MM.1S (cell line): ENCODE measurements around the gene SARS1.

Source experiments
- DNase-seq: peaks from one replicate; pipeline ENCODE4 v3.0.0-alpha.2; 2015
- H2AFZ ChIP-seq: fragments of 300-600 bp; sonication (generic); 2 replicates; pipeline ENCODE4 v1.6.0; 2016; ENCODE audit warnings: antibody characterized with exemption, low read length
- H3F3A ChIP-seq: fragments of 300-600 bp; sonication (generic); 2 replicates; pipeline ENCODE4 v1.6.1; 2016; ENCODE audit warnings: mild to moderate bottlenecking, antibody characterized with exemption, low read length, moderate library complexity, mixed read lengths; ENCODE audit not compliant: insufficient read depth
- H3K27ac ChIP-seq: fragments of 300-600 bp; sonication (generic); 2 replicates; pipeline ENCODE4 v1.5.1; 2016; ENCODE audit warnings: mild to moderate bottlenecking, low read length
- H3K27me3 ChIP-seq: fragments of 300-600 bp; sonication (generic); replicated peaks from 2 replicates; pipeline ENCODE4 v1.6.0; 2016; ENCODE audit warnings: low read length; ENCODE audit not compliant: insufficient read depth
- H3K36me3 ChIP-seq: fragments of 300-600 bp; sonication (generic); replicated peaks from 2 replicates; pipeline ENCODE4 v1.6.1; 2016; ENCODE audit warnings: mild to moderate bottlenecking, low read length, mixed read lengths; ENCODE audit not compliant: insufficient read depth
- H3K4me1 ChIP-seq: fragments of 300-600 bp; sonication (generic); 2 replicates; pipeline ENCODE4 v1.6.1; 2016; ENCODE audit warnings: low read length, mixed read lengths
- H3K4me2 ChIP-seq: fragments of 300-600 bp; sonication (generic); 2 replicates; pipeline ENCODE4 v1.6.0; 2016; ENCODE audit warnings: low read depth, low read length
- H3K4me3 ChIP-seq: fragments of 300-600 bp; sonication (generic); 2 replicates; pipeline ENCODE4 v1.5.1; 2016; ENCODE audit warnings: low read length, mixed read lengths
- H3K79me2 ChIP-seq: fragments of 300-600 bp; sonication (generic); 2 replicates; pipeline ENCODE4 v1.6.1; 2016; ENCODE audit warnings: mixed run types, low read length, mixed read lengths
- H3K9ac ChIP-seq: fragments of 300-600 bp; sonication (generic); 2 replicates; pipeline ENCODE4 v1.6.1; 2016; ENCODE audit warnings: low read length, mixed read lengths
- H3K9me2 ChIP-seq: fragments of 300-600 bp; sonication (generic); replicated peaks from 2 replicates; pipeline ENCODE4 v1.6.1; 2016; ENCODE audit warnings: mild to moderate bottlenecking, low read length, mixed read lengths; ENCODE audit not compliant: insufficient read depth
- H3K9me3 ChIP-seq: fragments of 300-600 bp; sonication (generic); replicated peaks from 2 replicates; pipeline ENCODE4 v1.6.1; 2016; ENCODE audit warnings: mild to moderate bottlenecking, low read length, mixed read lengths; ENCODE audit not compliant: insufficient read depth
- H4K20me1 ChIP-seq: fragments of 300-600 bp; sonication (generic); 2 replicates; pipeline ENCODE4 v1.6.1; 2016; ENCODE audit warnings: mild to moderate bottlenecking, low read length, moderate library complexity, mixed read lengths; ENCODE audit not compliant: insufficient read depth
- CTCF ChIP-seq: fragments of 300-600 bp; sonication (generic); IDR thresholded peaks from 2 replicates; pipeline ENCODE4 v1.5.1; 2016; ENCODE audit warnings: antibody characterized with exemption, low read length, mixed read lengths
- EZH2 ChIP-seq: fragments of 300-600 bp; sonication (generic); optimal IDR thresholded peaks from 2 replicates; pipeline ENCODE3; 2017; ENCODE audit warnings: low read depth, mild to moderate bottlenecking, antibody characterized with exemption, low read length, mixed read lengths
- EZH2phosphoT487 ChIP-seq: fragments of 300-600 bp; sonication (generic); IDR thresholded peaks from 2 replicates; pipeline ENCODE4 v1.6.1; 2018; ENCODE audit warnings: antibody characterized with exemption, low read length

The SARS1 gene

GRCh38 chr1:109253803-109254620 lies 40.3 kb downstream of the SARS1 start:
- Histone ChIP-seq H3K4me2 (no peak overlapping the region), H3K27ac (no peak overlapping the region), H3K27me3 (no peaks in the 10 kb centered on the region), H3K4me1 (no peaks in the 10 kb centered on the region), H3K4me3 (no peak overlapping the region), H3K9ac (no peak overlapping the region), H2AFZ (no peak overlapping the region), H3K36me3 (no peaks in the 10 kb centered on the region), H3K79me2 (no peaks in the 10 kb centered on the region), H3K9me3 (no peaks in the 10 kb centered on the region), H3K9me2 (no peaks in the 10 kb centered on the region), H4K20me1 (no peaks in the 10 kb centered on the region), H3F3A (no peaks in the 10 kb centered on the region)
- no peak for DNase-seq
- no peak for TF ChIP-seq CTCF
- no peak for TF ChIP-seq EZH2phosphoT487
- TF ChIP-seq EZH2 = no peak

GRCh38 chr1:109254621-109255096 lies 40.9 kb downstream of the SARS1 start:
- no peak overlapping the region for H3K4me3 ChIP-seq
- no peak overlapping the region for H3K27ac ChIP-seq
- TF ChIP-seq EZH2phosphoT487 = no peak
- TF ChIP-seq CTCF = no peak
- no peak for TF ChIP-seq EZH2
- DNase-seq = no peak
- no peaks in the 10 kb centered on the region for H3K36me3 ChIP-seq
- H3K9me3 ChIP-seq = no peaks in the 10 kb centered on the region
- no peak overlapping the region for H3K9ac ChIP-seq
- no peaks in the 10 kb centered on the region for H4K20me1 ChIP-seq
- H3K79me2 ChIP-seq = no peaks in the 10 kb centered on the region
- no peaks in the 10 kb centered on the region for H3F3A ChIP-seq
- H3K4me1 ChIP-seq = no peaks in the 10 kb centered on the region
- H3K4me2 ChIP-seq = no peak overlapping the region
- no peak overlapping the region for H2AFZ ChIP-seq
- no peaks in the 10 kb centered on the region for H3K27me3 ChIP-seq
- H3K9me2 ChIP-seq = no peaks in the 10 kb centered on the region

- Histone ChIP-seq H3K27ac (no peak overlapping the region), H2AFZ (no peak overlapping the region)
Measured at GRCh38 chr1:109255097-109255651, 41.5 kb downstream of the SARS1 start.

More at GRCh38 chr1:109255097-109255651, 41.5 kb downstream of the SARS1 start:
- Histone ChIP-seq H3K4me1 (no peaks in the 10 kb centered on the region), H3K4me2 (no peak overlapping the region), H4K20me1 (no peaks in the 10 kb centered on the region), H3K36me3 (no peaks in the 10 kb centered on the region), H3K4me3 (no peak overlapping the region), H3K79me2 (no peaks in the 10 kb centered on the region), H3F3A (no peaks in the 10 kb centered on the region), H3K9me2 (no peaks in the 10 kb centered on the region), H3K27me3 (no peaks in the 10 kb centered on the region), H3K9ac (no peak overlapping the region), H3K9me3 (no peaks in the 10 kb centered on the region)
- no peak for DNase-seq
- TF ChIP-seq EZH2phosphoT487 (no peak), CTCF (no peak), EZH2 (no peak)
